IMR-90 (cell line): ENCODE measurements around the gene GKN2. TPM values are rescaled to one million over a fixed set of nuclear protein-coding genes. Genes with fewer than 3 reads are reported as not detected.

Experiments
- ATAC-seq: fragments of 200-7000 bp; cut with Tn5 transposase; 2 replicates; pipeline ENCODE4 v1.9.1; 2020; ENCODE audit warnings: low read depth, mild to moderate bottlenecking, moderate library complexity
- BruUV-seq: library from RNA; stranded (reverse); fragments of 400-500 nt; replicated peaks from 2 replicates; lab custom pipeline; 2021; lab: Mats Ljungman, UMichigan
- CTCF ChIA-PET: fragments of 300-600 bp; formaldehyde crosslinking; extraction: SDS; loops from one replicate; lab custom pipeline; 2021; ENCODE audit warnings: antibody characterized with exemption; lab: Yijun Ruan, JAX
- POLR2A ChIA-PET: fragments of 300-600 bp; sonication (Branson Sonifier 250); formaldehyde crosslinking; loops from one replicate; lab custom pipeline; 2022; ENCODE audit warnings: antibody characterized with exemption; ENCODE audit not compliant: unreplicated experiment; lab: Charles Lee
- DNase-seq: peaks from one replicate; pipeline ENCODE4 v3.0.0; 2013
- H2AFZ ChIP-seq: replicated peaks from 2 replicates; pipeline ENCODE3; 2013; ENCODE audit warnings: low read length, mild to moderate bottlenecking; ENCODE audit not compliant: poor library complexity
- H2AK5ac ChIP-seq: 2 replicates; pipeline ENCODE4 v1.6.1; 2013; ENCODE audit warnings: low read depth, low read length, inconsistent platforms
- H2AK9ac ChIP-seq: replicated peaks from 2 replicates; pipeline ENCODE3; 2013; ENCODE audit warnings: mild to moderate bottlenecking, low read depth, low read length, moderate library complexity; ENCODE audit not compliant: poor library complexity
- H2BK120ac ChIP-seq: 2 replicates; pipeline ENCODE4 v1.6.1; 2013; ENCODE audit warnings: low read depth, low read length, inconsistent platforms
- H2BK15ac ChIP-seq: 3 replicates; pipeline ENCODE4 v1.6.1; 2013; ENCODE audit warnings: low read depth, low read length, inconsistent platforms
- H2BK20ac ChIP-seq: 2 replicates; pipeline ENCODE4 v1.6.1; 2013; ENCODE audit warnings: low read depth, mild to moderate bottlenecking, inconsistent platforms, low read length, moderate library complexity
- H2BK5ac ChIP-seq: 2 replicates; pipeline ENCODE4 v1.6.1; 2013; ENCODE audit warnings: mild to moderate bottlenecking, low read depth, low read length, inconsistent platforms; ENCODE audit not compliant: poor library complexity, severe bottlenecking
- H3K14ac ChIP-seq: replicated peaks from 2 replicates; pipeline ENCODE4 v1.6.1; 2013; ENCODE audit warnings: low read depth, low read length, inconsistent platforms
- H3K18ac ChIP-seq: 2 replicates; pipeline ENCODE4 v1.6.1; 2013; ENCODE audit warnings: low read depth, low read length, control low read depth
- H3K23ac ChIP-seq: 2 replicates; pipeline ENCODE4 v1.6.1; 2013; ENCODE audit warnings: low read depth, low read length, inconsistent platforms
- H3K27ac ChIP-seq: 2 replicates; pipeline ENCODE4 v1.5.1; 2013; ENCODE audit warnings: mild to moderate bottlenecking, control low read depth, low read length; ENCODE audit not compliant: insufficient read depth
- H3K27me3 ChIP-seq: 2 replicates; pipeline ENCODE4 v1.6.1; 2013; ENCODE audit warnings: low read length; ENCODE audit not compliant: control insufficient read depth, insufficient read depth
- H3K36me3 ChIP-seq: 2 replicates; pipeline ENCODE4 v1.6.1; 2013; ENCODE audit warnings: low read length, mixed read lengths; ENCODE audit not compliant: control insufficient read depth, insufficient read depth
- H3K4ac ChIP-seq: 2 replicates; pipeline ENCODE4 v1.6.1; 2013; ENCODE audit warnings: low read depth, low read length, inconsistent platforms
- H3K4me1 ChIP-seq: 2 replicates; pipeline ENCODE4 v1.6.1; 2013; ENCODE audit warnings: low read length, mixed read lengths; ENCODE audit not compliant: control insufficient read depth, insufficient read depth
- H3K4me2 ChIP-seq: 2 replicates; pipeline ENCODE4 v1.6.1; 2013; ENCODE audit warnings: low read depth, mild to moderate bottlenecking, control low read depth, low read length, moderate library complexity
- H3K4me3 ChIP-seq: 2 replicates; pipeline ENCODE4 v1.5.1; 2013; ENCODE audit warnings: low read depth, mild to moderate bottlenecking, control low read depth, low read length, moderate library complexity; ENCODE audit not compliant: insufficient read depth
- H3K56ac ChIP-seq: 2 replicates; pipeline ENCODE4 v1.6.1; 2013; ENCODE audit warnings: low read length, inconsistent platforms; ENCODE audit not compliant: insufficient read depth; ENCODE audit errors: extremely low read depth
- H3K79me1 ChIP-seq, 2 experiments: 2 replicates each; pipeline ENCODE4 v1.6.1; 2013; ENCODE audit warnings: low read length in 2 of 2, inconsistent platforms in 1 of 2, low read depth in 1 of 2
- H3K9ac ChIP-seq: 2 replicates; pipeline ENCODE4 v1.6.1; 2013; ENCODE audit warnings: low read depth, low read length, control low read depth
- H3K9me1 ChIP-seq: 2 replicates; pipeline ENCODE4 v1.6.1; 2013; ENCODE audit warnings: low read length, inconsistent platforms; ENCODE audit not compliant: insufficient read depth
- H3K9me3 ChIP-seq: 2 replicates; pipeline ENCODE4 v1.6.1; 2013; ENCODE audit warnings: low read length; ENCODE audit not compliant: control insufficient read depth, insufficient read depth
- H4K20me1 ChIP-seq: 2 replicates; pipeline ENCODE4 v1.6.1; 2013; ENCODE audit warnings: low read length, inconsistent platforms; ENCODE audit not compliant: insufficient read depth
- H4K5ac ChIP-seq: 2 replicates; pipeline ENCODE4 v1.6.1; 2013; ENCODE audit warnings: mild to moderate bottlenecking, low read depth, low read length, control low read depth
- H4K8ac ChIP-seq, 2 experiments: 2 replicates each; pipeline ENCODE4 v1.6.1; 2013; ENCODE audit warnings: low read depth in 2 of 2, low read length in 2 of 2, control low read depth in 1 of 2, inconsistent platforms in 1 of 2
- H4K91ac ChIP-seq: 2 replicates; pipeline ENCODE4 v1.6.1; 2013; ENCODE audit warnings: low read depth, low read length, inconsistent platforms; ENCODE audit not compliant: insufficient read depth
- BHLHE40 ChIP-seq: fragments of 150-350 bp; IDR thresholded peaks from 2 replicates; pipeline ENCODE4 v1.6.1; 2016; ENCODE audit warnings: mild to moderate bottlenecking, low read depth, low read length
- CHD1 ChIP-seq: IDR thresholded peaks from 2 replicates; pipeline ENCODE4 v1.6.1; 2012; ENCODE audit warnings: low read depth, low read length, improper control_type of control experiment
- ELK1 ChIP-seq: fragments of 150-350 bp; IDR thresholded peaks from 2 replicates; pipeline ENCODE4 v1.6.1; 2016; ENCODE audit warnings: low read depth, mild to moderate bottlenecking, low read length, moderate library complexity, borderline replicate concordance
- FOS ChIP-seq: fragments of 150-350 bp; IDR thresholded peaks from 2 replicates; pipeline ENCODE4 v1.6.1; 2016; ENCODE audit warnings: low read depth, low read length
- MAFK ChIP-seq: IDR thresholded peaks from 2 replicates; pipeline ENCODE4 v1.6.1; 2012; ENCODE audit warnings: low read depth, low read length, improper control_type of control experiment
- MAZ ChIP-seq: IDR thresholded peaks from 2 replicates; pipeline ENCODE4 v1.6.1; 2012; ENCODE audit warnings: low read depth, mild to moderate bottlenecking, low read length, improper control_type of control experiment, moderate library complexity, borderline replicate concordance
- MXI1 ChIP-seq: IDR thresholded peaks from 2 replicates; pipeline ENCODE4 v1.6.1; 2012; ENCODE audit warnings: low read depth, mild to moderate bottlenecking, low read length, moderate library complexity, borderline replicate concordance
- NFE2L2 ChIP-seq: fragments of 150-350 bp; IDR thresholded peaks from 2 replicates; pipeline ENCODE4 v1.6.1; 2016; ENCODE audit warnings: low read depth, mild to moderate bottlenecking, low read length
- POLR2A ChIP-seq: IDR thresholded peaks from 2 replicates; pipeline ENCODE4 v1.6.1; 2012; ENCODE audit warnings: mild to moderate bottlenecking, low read depth, low read length
- RAD21 ChIP-seq: IDR thresholded peaks from 2 replicates; pipeline ENCODE4 v1.6.1; 2012; ENCODE audit warnings: low read length, improper control_type of control experiment
- RCOR1 ChIP-seq: IDR thresholded peaks from 2 replicates; pipeline ENCODE4 v1.6.1; 2012; ENCODE audit warnings: mild to moderate bottlenecking, low read length, improper control_type of control experiment; ENCODE audit not compliant: insufficient replicate concordance
- RFX5 ChIP-seq: IDR thresholded peaks from 2 replicates; pipeline ENCODE4 v1.8.0; 2012; ENCODE audit warnings: low read depth, mild to moderate bottlenecking, low read length, moderate library complexity
- SMC3 ChIP-seq: fragments of 150-350 bp; IDR thresholded peaks from 2 replicates; pipeline ENCODE4 v1.6.1; 2016; ENCODE audit warnings: low read depth, mild to moderate bottlenecking, antibody characterized with exemption, low read length, moderate library complexity
- WGBS, 2 experiments: methylation state at CpG; one replicate each; pipeline versions ENCODE4 v1.1.5 to v1.1.7; 2013; ENCODE audit warnings: missing lambda C conversion rate in 2 of 2; ENCODE audit not compliant: insufficient read length in 1 of 2; ENCODE audit errors: extremely low coverage in 2 of 2; 5-methylcytosine and 5-hydroxymethylcytosine counted together
- dilution Hi-C: fragments of 300-500 bp; cut with HindIII; formaldehyde crosslinking; loops from one replicate; pipeline ENCODE4 v1.14.3; 2018; ENCODE audit warnings: low sequenced_read_pairs; ENCODE audit not compliant: unreplicated experiment
- in situ Hi-C: fragments of 300-500 bp; cut with MboI; formaldehyde crosslinking; loops from 3 replicates; pipeline ENCODE4 v1.14.3; 2019; ENCODE audit warnings: low sequenced_read_pairs, inconsistent platforms, mixed read lengths
- intact Hi-C: fragments of 100-400 bp; cut with micrococcal nuclease; formaldehyde crosslinking; loops from 2 replicates; pipeline ENCODE4 v1.10.0; 2022
- polyA plus RNA-seq, 3 experiments: library from polyadenylated mRNA; depleted of rRNA; stranded (reverse); fragments of >200 nt; gene quantifications; 2 replicates each; pipeline ENCODE4 v1.2.3, GENCODE V29; 2012; ENCODE audit warnings: low replicate concordance in 1 of 3
- total RNA-seq: library from RNA; depleted of rRNA; stranded (reverse); fragments of >200 nt; gene quantifications from 2 replicates; pipeline ENCODE4 v1.2.3, GENCODE V29; 2012
- TF ChIP-seq, protein P1 (sequence below): fragments of 150-350 bp; IDR thresholded peaks from 2 replicates; pipeline ENCODE4 v1.6.1; 2017; ENCODE audit warnings: mild to moderate bottlenecking, antibody characterized with exemption, low read length, low read depth
- TF ChIP-seq, protein P2 (sequence below): conservative IDR thresholded peaks from 2 replicates; pipeline ENCODE4 v1.5.1; 2012; ENCODE audit warnings: mild to moderate bottlenecking, low read depth, low read length, improper control_type of control experiment

GKN2 gene
- total and polyA plus RNA-seq, 2 of the 4 experiments (the other 2 are of a cell fraction) = not detected

- no peaks in the 10 kb centered on the region for H3K79me1 ChIP-seq
- no CpG with 5 or more reads among the region's 3 CpGs for WGBS, 2 experiments
- H3K27me3 ChIP-seq = no peaks in the 10 kb centered on the region
- H3K4me2 ChIP-seq = no peak overlapping the region
- no peaks in the 10 kb centered on the region for H3K9me3 ChIP-seq
- H3K23ac ChIP-seq = no peak overlapping the region
- ChIA-PET POLR2A (no interaction called here), CTCF (interaction anchor here (0.6 to 1.4 kb wide), 2 partner anchors 74 to 146 kb away, joined by 3 read pairs; no protein-coding TSS in a partner anchor)
- H3K18ac ChIP-seq = no peak overlapping the region
- H2BK120ac ChIP-seq = no peak overlapping the region
- no peak overlapping the region for H4K5ac ChIP-seq
- DNase-seq = no peak
- no peak overlapping the region for H2BK5ac ChIP-seq
- no peaks in the 10 kb centered on the region for H3K36me3 ChIP-seq
- no TSS peak for BruUV-seq
- no peak overlapping the region for H3K4ac ChIP-seq
- in situ Hi-C loops = loop anchor here (5.0 kb wide), 1 partner anchor 165 kb away; no protein-coding TSS in a partner anchor
- TF ChIP-seq ELK1 (no peak), NFE2L2 (no peak), POLR2A (no peak), MAZ (no peak), RAD21 (no peak), SMC3 (no peak), MAFK (no peak), MXI1 (no peak), RCOR1 (no peak), FOS (no peak), CHD1 (no peak), RFX5 (no peak), BHLHE40 (no peak)
- TF ChIP-seq, protein P1, sequence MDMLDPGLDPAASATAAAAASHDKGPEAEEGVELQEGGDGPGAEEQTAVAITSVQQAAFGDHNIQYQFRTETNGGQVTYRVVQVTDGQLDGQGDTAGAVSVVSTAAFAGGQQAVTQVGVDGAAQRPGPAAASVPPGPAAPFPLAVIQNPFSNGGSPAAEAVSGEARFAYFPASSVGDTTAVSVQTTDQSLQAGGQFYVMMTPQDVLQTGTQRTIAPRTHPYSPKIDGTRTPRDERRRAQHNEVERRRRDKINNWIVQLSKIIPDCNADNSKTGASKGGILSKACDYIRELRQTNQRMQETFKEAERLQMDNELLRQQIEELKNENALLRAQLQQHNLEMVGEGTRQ = no peak
- TF ChIP-seq, protein P2, sequence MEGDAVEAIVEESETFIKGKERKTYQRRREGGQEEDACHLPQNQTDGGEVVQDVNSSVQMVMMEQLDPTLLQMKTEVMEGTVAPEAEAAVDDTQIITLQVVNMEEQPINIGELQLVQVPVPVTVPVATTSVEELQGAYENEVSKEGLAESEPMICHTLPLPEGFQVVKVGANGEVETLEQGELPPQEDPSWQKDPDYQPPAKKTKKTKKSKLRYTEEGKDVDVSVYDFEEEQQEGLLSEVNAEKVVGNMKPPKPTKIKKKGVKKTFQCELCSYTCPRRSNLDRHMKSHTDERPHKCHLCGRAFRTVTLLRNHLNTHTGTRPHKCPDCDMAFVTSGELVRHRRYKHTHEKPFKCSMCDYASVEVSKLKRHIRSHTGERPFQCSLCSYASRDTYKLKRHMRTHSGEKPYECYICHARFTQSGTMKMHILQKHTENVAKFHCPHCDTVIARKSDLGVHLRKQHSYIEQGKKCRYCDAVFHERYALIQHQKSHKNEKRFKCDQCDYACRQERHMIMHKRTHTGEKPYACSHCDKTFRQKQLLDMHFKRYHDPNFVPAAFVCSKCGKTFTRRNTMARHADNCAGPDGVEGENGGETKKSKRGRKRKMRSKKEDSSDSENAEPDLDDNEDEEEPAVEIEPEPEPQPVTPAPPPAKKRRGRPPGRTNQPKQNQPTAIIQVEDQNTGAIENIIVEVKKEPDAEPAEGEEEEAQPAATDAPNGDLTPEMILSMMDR = no peak
- H4K8ac ChIP-seq = no peak overlapping the region
- no peaks in the 10 kb centered on the region for H4K20me1 ChIP-seq
- intact Hi-C loops = no loop called here
- no peak overlapping the region for H2AK9ac ChIP-seq
- dilution Hi-C loops = no loop called here
- H2AFZ ChIP-seq = peak overlapping the region; percentile 18
- no peak overlapping the region for H3K27ac ChIP-seq
- no peak for ATAC-seq
- peaks cover 10% of the 10 kb centered on the region for H3K4me1 ChIP-seq
- H3K56ac ChIP-seq = no peak overlapping the region
- H2AK5ac ChIP-seq = 0 out of 2 replicates have a peak overlapping the region, but pooled peaks have one; percentile 12
- H4K91ac ChIP-seq = no peak overlapping the region; the same call in 1 of the 2 replicates
- no peak overlapping the region for H3K9ac ChIP-seq
- H2BK15ac ChIP-seq = no peak overlapping the region
- H3K14ac ChIP-seq = no peak overlapping the region
- peaks cover 6% of the 10 kb centered on the region; the same call in 1 of the 2 replicates for H3K9me1 ChIP-seq
- H3K4me3 ChIP-seq = no peak overlapping the region
- no peak overlapping the region for H2BK20ac ChIP-seq
These were observed 40.6 kb downstream of the GKN2 start for GRCh38 chr2:68912111-68912510.
